GM20431 (cell line): ENCODE measurements around the gene ME3.
"Not testable (repeated sequence)": the region's sequence is repeated elsewhere in the genome, so short reads cannot be mapped to it uniquely, and the experiment has no call there.

Source experiments
- in situ Hi-C: fragments of 300-500 bp; cut with MseI, MboI; formaldehyde crosslinking; loops from one replicate; pipeline ENCODE4 v1.15.0; 2020; ENCODE audit warnings: low sequenced_read_pairs; ENCODE audit not compliant: unreplicated experiment

ME3 gene

GRCh38 chr11:86574493-86575207 is 97.8 kb downstream of the ME3 start:
- in situ Hi-C loops, result no loop called here

GRCh38 chr11:86571273-86571948 is 101.0 kb downstream of the ME3 start:
- in situ Hi-C loops, result no loop called here

- in situ Hi-C loops, result no loop called here
These were observed 102.0 kb downstream of the ME3 start for GRCh38 chr11:86570451-86570850.

GRCh38 chr11:86570020-86570419 is 102.4 kb downstream of the ME3 start:
- in situ Hi-C loops, result no loop called here

GRCh38 chr11:86569109-86569508 is 103.3 kb downstream of the ME3 start:
- in situ Hi-C loops, result no loop called here

- in situ Hi-C loops, result no loop called here
These were observed 106.6 kb downstream of the ME3 start for GRCh38 chr11:86565801-86566312.

GRCh38 chr11:86565388-86565787 is 107.0 kb downstream of the ME3 start:
- in situ Hi-C loops, result no loop called here

GRCh38 chr11:86562842-86563241 is 109.6 kb downstream of the ME3 start:
- in situ Hi-C loops, result not testable (repeated sequence)

GRCh38 chr11:86559311-86559945 is 113.0 kb downstream of the ME3 start:
- in situ Hi-C loops, result no loop called here

GRCh38 chr11:86558841-86559240 is 113.6 kb downstream of the ME3 start:
- in situ Hi-C loops, result no loop called here

GRCh38 chr11:86558207-86558606 is 114.2 kb downstream of the ME3 start:
- in situ Hi-C loops, result no loop called here

- in situ Hi-C loops, result no loop called here
These were observed 116.5 kb downstream of the ME3 start for GRCh38 chr11:86555866-86556265.

GRCh38 chr11:86555401-86555800 is 117.0 kb downstream of the ME3 start:
- in situ Hi-C loops, result no loop called here

GRCh38 chr11:86553265-86553664 is 119.2 kb downstream of the ME3 start:
- in situ Hi-C loops, result no loop called here

- in situ Hi-C loops, result no loop called here
These were observed 120.9 kb downstream of the ME3 start for GRCh38 chr11:86551288-86552092.

GRCh38 chr11:86550757-86551156 is 121.7 kb downstream of the ME3 start:
- in situ Hi-C loops, result no loop called here

- in situ Hi-C loops, result no loop called here
These were observed 124.0 kb downstream of the ME3 start for GRCh38 chr11:86548271-86548917.

GRCh38 chr11:86547727-86548126 is 124.7 kb downstream of the ME3 start:
- in situ Hi-C loops, result no loop called here

- in situ Hi-C loops, result not testable (repeated sequence)
These were observed 131.1 kb downstream of the ME3 start for GRCh38 chr11:86541299-86541698.

- in situ Hi-C loops, result no loop called here
These were observed 134.2 kb downstream of the ME3 start for GRCh38 chr11:86538223-86538548.
